GM23248 (cell line): Measurements from ENCODE around the gene NOS1AP. TPM values are rescaled to one million over a fixed set of nuclear protein-coding genes. Genes with fewer than 3 reads are reported as not detected.

ENCODE experiments used
- DNase-seq: peaks from one replicate; pipeline ENCODE4 v3.0.0-alpha.2; 2015
- H2AFZ ChIP-seq: fragments of 200-600 bp; sonication (generic); 2 replicates; pipeline ENCODE4 v1.6.1; 2016; ENCODE audit warnings: antibody characterized with exemption
- H3F3A ChIP-seq: fragments of 200-600 bp; sonication (generic); 2 replicates; pipeline ENCODE4 v1.6.1; 2016; ENCODE audit warnings: mild to moderate bottlenecking, antibody characterized with exemption, mixed run types; ENCODE audit not compliant: insufficient read depth
- H3K27ac ChIP-seq: fragments of 200-600 bp; sonication (generic); 2 replicates; pipeline ENCODE4 v1.5.1; 2016; ENCODE audit warnings: mild to moderate bottlenecking
- H3K27me3 ChIP-seq: fragments of 200-600 bp; sonication (generic); replicated peaks from 2 replicates; pipeline ENCODE4 v1.6.1; 2016; ENCODE audit warnings: mild to moderate bottlenecking; ENCODE audit not compliant: insufficient read depth
- H3K36me3 ChIP-seq: fragments of 200-600 bp; sonication (generic); 2 replicates; pipeline ENCODE4 v1.6.1; 2016; ENCODE audit warnings: low read depth, mild to moderate bottlenecking
- H3K4me1 ChIP-seq: fragments of 200-600 bp; sonication (generic); 2 replicates; pipeline ENCODE4 v1.6.1; 2016; ENCODE audit warnings: mild to moderate bottlenecking; ENCODE audit not compliant: insufficient read depth
- H3K4me2 ChIP-seq: fragments of 200-600 bp; sonication (generic); one replicate; pipeline ENCODE4 v1.6.1; 2016; ENCODE audit warnings: mild to moderate bottlenecking; ENCODE audit not compliant: unreplicated experiment
- H3K4me3 ChIP-seq: fragments of 200-600 bp; sonication (generic); 2 replicates; pipeline ENCODE4 v1.5.1; 2016; ENCODE audit warnings: mild to moderate bottlenecking
- H3K79me2 ChIP-seq: fragments of 200-600 bp; sonication (generic); 2 replicates; pipeline ENCODE4 v1.6.1; 2016; ENCODE audit warnings: mild to moderate bottlenecking; ENCODE audit not compliant: insufficient read depth
- H3K9ac ChIP-seq: fragments of 200-600 bp; sonication (generic); 2 replicates; pipeline ENCODE4 v1.6.1; 2016; ENCODE audit warnings: mild to moderate bottlenecking
- H3K9me2 ChIP-seq: fragments of 200-600 bp; sonication (generic); 2 replicates; pipeline ENCODE4 v1.6.1; 2016; ENCODE audit warnings: mixed run types, mild to moderate bottlenecking, moderate library complexity; ENCODE audit not compliant: insufficient read depth
- H3K9me3 ChIP-seq: fragments of 200-600 bp; sonication (generic); one replicate; pipeline ENCODE4 v1.6.1; 2017; ENCODE audit warnings: low read depth
- H4K20me1 ChIP-seq: fragments of 200-600 bp; sonication (generic); 2 replicates; pipeline ENCODE4 v1.6.0; 2016; ENCODE audit not compliant: insufficient read depth
- EZH2 ChIP-seq: fragments of 200-600 bp; sonication (generic); IDR thresholded peaks from 2 replicates; pipeline ENCODE4 v1.6.1; 2018; ENCODE audit warnings: antibody characterized with exemption, mild to moderate bottlenecking; ENCODE audit not compliant: insufficient read depth, poor library complexity, severe bottlenecking
- EZH2phosphoT487 ChIP-seq: fragments of 200-600 bp; sonication (generic); IDR thresholded peaks from 2 replicates; pipeline ENCODE4 v1.6.1; 2018; ENCODE audit warnings: antibody characterized with exemption, moderate library complexity, mild to moderate bottlenecking, low read depth; ENCODE audit not compliant: insufficient read depth
- WGBS, 2 experiments: methylation state at CpG; one replicate each; pipeline ENCODE4 v1.1.6; 2015 to 2017; ENCODE audit warnings: low lambda C conversion rate in 2 of 2, low coverage in 1 of 2; ENCODE audit errors: missing lambda C conversion rate in 2 of 2; 5-methylcytosine and 5-hydroxymethylcytosine counted together
- in situ Hi-C: fragments of 300-500 bp; cut with MboI; formaldehyde crosslinking; loops from 2 replicates; pipeline ENCODE4 v1.15.0; 2020
- polyA plus RNA-seq: library from polyadenylated mRNA; unstranded; fragments of >200 nt; fragmentation: Nextera tagmentation; extraction: Ambion mirVana; gene quantifications from 2 replicates; pipeline ENCODE4 v1.2.1, GENCODE V29; 2016
- total RNA-seq: library from RNA; depleted of rRNA; stranded (reverse); fragments of >200 nt; shearing (Covaris generic); gene quantifications from 2 replicates; pipeline ENCODE4 v1.2.3, GENCODE V29; 2014

The NOS1AP gene
- total and polyA plus RNA-seq, 2 experiments from 2014 or later, result 0.18 TPM; not detected in 1

GRCh38 chr1:162134646-162135045 lies 65.2 kb downstream of the NOS1AP start:
- H4K20me1 ChIP-seq, result no peaks in the 10 kb centered on the region
- no peaks in the 10 kb centered on the region for H3K27me3 ChIP-seq
- peaks cover 25% of the 10 kb centered on the region for H3K4me1 ChIP-seq
- in situ Hi-C loops, result no loop called here
- no peak overlapping the region for H2AFZ ChIP-seq
- no peak overlapping the region for H3K4me3 ChIP-seq
- H3K9me3 ChIP-seq, result no peaks in the 10 kb centered on the region
- 77% methylated on average over 2 of the region's 2 CpGs for WGBS, 2 experiments
- no peak overlapping the region for H3K9ac ChIP-seq
- no peaks in the 10 kb centered on the region for H3K79me2 ChIP-seq
- no peaks in the 10 kb centered on the region for H3K36me3 ChIP-seq
- no peaks in the 10 kb centered on the region for H3K9me2 ChIP-seq
- H3K4me2 ChIP-seq, result no peak overlapping the region
- TF ChIP-seq EZH2phosphoT487 (no peak), EZH2 (no peak)
- H3K27ac ChIP-seq, result no peak overlapping the region
- DNase-seq, result no peak
- peaks cover 8% of the 10 kb centered on the region; the same call in 1 of the 2 replicates for H3F3A ChIP-seq

GRCh38 chr1:162135271-162135775 lies 65.8 kb downstream of the NOS1AP start:
- no peaks in the 10 kb centered on the region for H3K9me3 ChIP-seq
- H2AFZ ChIP-seq, result no peak overlapping the region
- in situ Hi-C loops, result no loop called here
- WGBS, 2 experiments, result 75 to 79% methylated on average over 4 of the region's 4 CpGs
- TF ChIP-seq EZH2phosphoT487 (no peak), EZH2 (no peak)
- no peaks in the 10 kb centered on the region for H3K79me2 ChIP-seq
- no peak for DNase-seq
- H3K36me3 ChIP-seq, result no peaks in the 10 kb centered on the region
- peaks cover 8% of the 10 kb centered on the region; the same call in 1 of the 2 replicates for H3F3A ChIP-seq
- H3K27me3 ChIP-seq, result no peaks in the 10 kb centered on the region
- no peak overlapping the region for H3K4me3 ChIP-seq
- no peak overlapping the region for H3K9ac ChIP-seq
- no peaks in the 10 kb centered on the region for H3K9me2 ChIP-seq
- no peaks in the 10 kb centered on the region for H4K20me1 ChIP-seq
- H3K4me2 ChIP-seq, result no peak overlapping the region
- no peak overlapping the region for H3K27ac ChIP-seq
- H3K4me1 ChIP-seq, result peaks cover 25% of the 10 kb centered on the region

- TF ChIP-seq EZH2phosphoT487 (no peak), EZH2 (no peak)
- Histone ChIP-seq H3K4me2 (peak overlapping the region; percentile 17), H3K4me1 (peaks cover 32% of the 10 kb centered on the region), H2AFZ (peak overlapping the region; percentile 44), H3F3A (peaks cover 8% of the 10 kb centered on the region; the same call in 1 of the 2 replicates), H3K4me3 (0 out of 2 replicates have a peak overlapping the region, but pooled peaks have one; percentile 9), H3K9me2 (no peaks in the 10 kb centered on the region), H3K27me3 (no peaks in the 10 kb centered on the region), H4K20me1 (no peaks in the 10 kb centered on the region), H3K27ac (peak overlapping the region; percentile 14; the same call in 1 of the 2 replicates), H3K9me3 (no peaks in the 10 kb centered on the region), H3K36me3 (no peaks in the 10 kb centered on the region), H3K9ac (no peak overlapping the region), H3K79me2 (no peaks in the 10 kb centered on the region)
- in situ Hi-C loops, result no loop called here
- peak; percentile 88 for DNase-seq
- 11 to 12% methylated on average over 4 of the region's 4 CpGs for WGBS, 2 experiments
Observed at GRCh38 chr1:162136760-162137159, 67.3 kb downstream of the NOS1AP start.

GRCh38 chr1:162137179-162137960 lies 67.9 kb downstream of the NOS1AP start:
- Histone ChIP-seq H3K4me2 (peak overlapping the region; percentile 17), H3K4me1 (peaks cover 37% of the 10 kb centered on the region), H4K20me1 (no peaks in the 10 kb centered on the region), H3K9ac (no peak overlapping the region), H3K36me3 (no peaks in the 10 kb centered on the region), H3K4me3 (no peak overlapping the region), H3K27me3 (no peaks in the 10 kb centered on the region), H3K27ac (peak overlapping the region; percentile 5; the same call in 1 of the 2 replicates), H3F3A (peaks cover 14% of the 10 kb centered on the region), H3K79me2 (no peaks in the 10 kb centered on the region), H2AFZ (peak overlapping the region; percentile 44), H3K9me2 (no peaks in the 10 kb centered on the region), H3K9me3 (no peaks in the 10 kb centered on the region)
- in situ Hi-C loops, result no loop called here
- 61 to 64% methylated on average over 8 of the region's 8 CpGs for WGBS, 2 experiments
- no peak for DNase-seq
- TF ChIP-seq EZH2 (no peak), EZH2phosphoT487 (no peak)
